ENCODE data around the gene LRCH1.
A peak's percentile ranks its signal among the peaks of the same experiment; 100 is the strongest.
"Not testable (repeated sequence)": the region's sequence is repeated elsewhere in the genome, so short reads cannot be mapped to it uniquely, and the experiment has no call there.

LRCH1 gene

DNA sequence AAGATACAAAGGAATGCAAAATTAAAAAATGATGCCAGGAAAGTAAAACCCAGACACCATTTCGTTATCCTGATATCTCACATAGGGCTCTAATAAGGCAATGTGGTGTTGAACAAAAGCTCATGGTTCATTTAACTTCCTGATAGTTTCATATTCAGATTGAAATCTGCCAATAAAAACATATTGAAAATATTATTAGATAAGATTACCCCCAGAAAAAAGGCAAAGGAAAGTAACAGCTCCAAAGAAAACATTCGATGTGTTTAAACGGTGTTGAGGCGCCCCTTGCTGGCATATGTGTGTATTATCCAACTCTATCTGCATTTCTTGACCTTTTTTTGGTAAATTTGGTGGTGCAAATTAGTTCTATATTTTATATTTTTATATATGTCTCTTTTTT, 168.1 kb downstream of the LRCH1 start:
- DNase-seq, result peak; percentile 46

- no peak for DNase-seq
Measured at GRCh38 chr13:46726347-46726746, 173.4 kb downstream of the LRCH1 start.

DNA sequence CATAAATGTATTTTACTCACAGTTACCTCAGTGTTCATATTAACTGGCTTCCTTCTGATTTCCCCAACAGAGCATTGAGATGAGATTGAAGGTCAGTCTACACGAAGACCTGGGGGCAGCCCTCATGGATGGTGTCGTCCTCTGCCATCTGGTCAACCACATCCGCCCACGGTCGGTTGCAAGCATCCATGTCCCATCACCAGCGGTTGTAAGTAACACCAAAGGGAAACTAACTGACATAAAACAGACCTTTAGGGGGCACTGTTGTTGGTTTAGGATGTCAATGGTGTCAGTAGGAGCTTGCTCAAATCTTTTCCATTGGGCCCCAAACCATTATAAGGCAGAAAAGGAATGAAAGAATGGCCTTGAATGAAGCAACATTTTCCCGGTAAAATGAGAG, 175.8 kb downstream of the LRCH1 start:
- peak; percentile 23 for DNase-seq

DNA sequence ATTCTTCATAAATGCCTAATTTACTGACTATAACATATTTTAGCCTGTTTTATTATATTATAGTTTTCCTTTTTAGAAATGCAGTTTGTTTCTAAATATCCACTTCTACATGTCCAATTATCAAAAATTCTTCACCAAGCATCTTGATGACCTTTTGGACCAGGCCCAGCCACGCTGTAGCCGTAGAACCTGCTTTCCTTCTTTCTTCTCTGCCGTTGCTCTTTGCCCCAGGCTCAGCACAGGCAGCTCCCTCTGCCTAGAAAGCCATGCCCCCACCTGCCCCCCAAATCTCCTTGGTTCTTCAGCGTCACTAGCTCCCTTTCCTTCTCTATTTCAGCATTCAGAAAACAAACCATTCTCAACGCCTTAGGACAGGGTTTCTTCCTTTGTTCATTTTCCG, 178.6 kb downstream of the LRCH1 start:
- no peak for DNase-seq

- DNase-seq, result no peak
Measured at GRCh38 chr13:46735425-46735824, 182.5 kb downstream of the LRCH1 start.

- DNase-seq, result no peak
Measured at GRCh38 chr13:46736541-46737310, 183.8 kb downstream of the LRCH1 start.

DNA sequence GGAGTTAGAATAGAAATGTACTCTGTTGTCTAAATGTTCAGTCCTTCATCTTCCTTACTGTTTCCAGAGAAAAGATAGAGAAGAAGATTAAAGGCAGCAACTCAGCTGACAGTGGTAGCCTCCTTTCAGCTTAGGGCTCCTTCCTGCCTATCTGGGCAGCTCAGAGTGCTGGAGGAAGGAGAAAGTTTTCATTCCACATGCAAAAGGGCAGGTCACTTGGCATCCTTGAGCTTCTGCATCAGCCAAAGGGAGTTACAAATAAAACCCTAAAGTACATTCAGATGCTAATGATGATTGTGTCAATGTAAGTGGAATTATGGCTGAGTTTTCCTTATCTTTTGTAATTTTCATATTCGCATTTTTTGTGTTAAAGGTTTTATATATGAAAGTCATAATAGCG, 185.1 kb downstream of the LRCH1 start:
- no peak for DNase-seq

GRCh38 chr13:46738766-46739165, 185.8 kb downstream of the LRCH1 start:
- DNase-seq, result no peak

DNA sequence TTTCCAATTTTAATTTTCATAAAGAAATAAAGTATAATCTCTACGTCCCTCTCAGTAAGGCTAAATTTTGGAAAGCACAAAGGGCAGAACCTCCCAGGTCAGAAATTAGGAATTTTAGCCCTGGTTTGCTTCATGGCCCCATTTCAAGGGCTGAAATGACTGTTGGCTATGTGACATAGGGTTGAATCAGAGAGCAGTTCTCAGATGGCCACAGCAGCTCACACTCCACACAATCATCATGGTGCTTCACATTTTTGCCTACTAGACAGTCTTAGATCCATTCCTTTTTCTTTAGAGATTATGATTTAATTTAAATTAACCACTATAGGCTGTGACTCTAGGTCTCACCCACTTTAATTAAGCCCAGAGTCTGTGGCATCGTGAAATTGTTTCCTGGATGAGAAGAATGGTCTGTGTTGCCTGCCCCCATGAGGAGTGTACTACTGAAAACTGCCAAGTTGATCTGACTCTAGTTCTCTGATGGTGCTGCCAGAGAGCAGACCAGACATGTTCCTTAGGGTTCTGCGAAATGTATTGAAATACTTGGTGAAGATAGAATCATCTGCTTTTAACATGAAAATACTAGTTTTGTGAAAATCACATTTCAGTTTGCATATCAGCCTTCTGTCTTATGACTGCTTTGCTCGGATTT, 186.6 kb downstream of the LRCH1 start:
- DNase-seq, result no peak

- DNase-seq, result no peak
Measured at GRCh38 chr13:46743191-46743590, 190.2 kb downstream of the LRCH1 start.

GRCh38 chr13:46745062-46745461, 192.1 kb downstream of the LRCH1 start:
- DNase-seq, result no peak

DNA sequence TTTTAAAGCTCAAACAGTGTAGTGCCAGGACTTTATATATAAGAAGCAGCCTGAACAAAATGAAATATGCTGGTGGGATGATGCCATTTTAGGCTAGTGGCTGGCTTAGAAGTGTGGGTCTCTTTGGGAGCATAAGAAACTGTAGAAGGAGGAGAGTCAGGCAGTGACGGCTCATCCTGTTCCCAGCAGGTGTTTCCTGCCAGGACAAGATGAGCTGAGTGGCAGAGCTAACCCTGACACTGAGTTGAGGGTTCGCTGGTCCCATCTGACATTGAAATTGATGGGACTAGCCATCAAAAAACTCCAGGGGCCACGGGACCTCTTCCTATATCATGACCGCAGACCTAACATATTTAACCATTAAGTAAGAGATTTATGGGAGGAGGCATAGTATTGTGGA, 192.7 kb downstream of the LRCH1 start:
- DNase-seq, result no peak

DNA sequence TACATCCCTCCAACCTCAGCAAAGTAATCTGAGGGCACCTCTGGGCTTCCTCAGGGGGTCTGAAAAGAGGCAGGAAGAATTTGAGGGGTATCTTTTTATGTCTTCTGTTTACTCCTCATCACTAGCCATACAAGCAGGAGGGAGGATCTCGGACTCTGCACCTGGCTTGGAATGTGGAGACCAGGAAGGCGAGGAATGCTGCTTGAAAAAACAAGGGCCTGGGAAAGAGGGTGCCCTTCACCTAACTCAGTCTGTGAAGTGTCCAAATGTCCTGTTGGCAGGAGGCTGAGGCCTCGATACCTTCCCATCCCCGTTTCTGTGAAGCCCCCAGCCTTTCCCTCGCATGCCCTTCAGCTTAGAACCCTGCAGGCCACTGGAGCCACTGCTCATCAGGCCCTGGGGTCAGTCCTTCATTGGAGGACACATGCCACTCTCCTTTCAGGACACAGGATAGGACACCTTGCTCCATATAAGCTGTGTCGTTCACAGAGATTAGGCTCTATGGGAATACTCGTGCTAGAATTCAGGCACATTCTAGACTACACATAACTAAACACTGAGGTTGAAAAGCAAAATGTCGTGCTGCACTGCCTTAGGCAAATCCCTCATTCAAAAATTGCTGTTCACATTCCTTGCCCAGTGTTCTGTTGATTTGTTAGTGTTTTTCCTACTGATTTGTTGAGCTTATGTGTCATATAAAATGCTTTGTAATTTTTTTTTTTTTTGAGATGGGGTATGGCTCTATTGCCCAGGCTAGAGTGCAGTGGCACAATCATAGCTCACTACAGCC, 194.3 kb downstream of the LRCH1 start:
- DNase-seq, result no peak

- no peak for DNase-seq
Measured at GRCh38 chr13:46748300-46748699, 195.3 kb downstream of the LRCH1 start.

DNA sequence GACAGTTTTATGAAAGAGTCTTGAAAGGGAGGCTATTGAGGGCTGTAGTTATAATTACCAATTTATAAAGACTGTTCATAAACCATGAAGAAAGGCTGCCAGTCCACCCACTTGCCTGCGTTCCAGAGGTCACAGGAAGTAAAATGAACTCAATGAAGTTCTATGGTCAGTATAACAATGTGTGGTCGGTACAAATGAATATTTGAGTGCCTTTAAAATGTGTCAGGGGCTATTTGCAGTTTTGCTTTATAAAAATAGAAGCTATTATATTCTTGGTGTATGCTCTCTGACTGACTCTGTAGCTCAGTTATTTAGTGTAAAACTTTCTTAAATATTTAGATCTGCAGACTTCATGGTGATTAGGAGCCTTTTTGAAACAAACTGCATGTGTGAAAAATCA, 197.0 kb downstream of the LRCH1 start:
- DNase-seq, result no peak

DNA sequence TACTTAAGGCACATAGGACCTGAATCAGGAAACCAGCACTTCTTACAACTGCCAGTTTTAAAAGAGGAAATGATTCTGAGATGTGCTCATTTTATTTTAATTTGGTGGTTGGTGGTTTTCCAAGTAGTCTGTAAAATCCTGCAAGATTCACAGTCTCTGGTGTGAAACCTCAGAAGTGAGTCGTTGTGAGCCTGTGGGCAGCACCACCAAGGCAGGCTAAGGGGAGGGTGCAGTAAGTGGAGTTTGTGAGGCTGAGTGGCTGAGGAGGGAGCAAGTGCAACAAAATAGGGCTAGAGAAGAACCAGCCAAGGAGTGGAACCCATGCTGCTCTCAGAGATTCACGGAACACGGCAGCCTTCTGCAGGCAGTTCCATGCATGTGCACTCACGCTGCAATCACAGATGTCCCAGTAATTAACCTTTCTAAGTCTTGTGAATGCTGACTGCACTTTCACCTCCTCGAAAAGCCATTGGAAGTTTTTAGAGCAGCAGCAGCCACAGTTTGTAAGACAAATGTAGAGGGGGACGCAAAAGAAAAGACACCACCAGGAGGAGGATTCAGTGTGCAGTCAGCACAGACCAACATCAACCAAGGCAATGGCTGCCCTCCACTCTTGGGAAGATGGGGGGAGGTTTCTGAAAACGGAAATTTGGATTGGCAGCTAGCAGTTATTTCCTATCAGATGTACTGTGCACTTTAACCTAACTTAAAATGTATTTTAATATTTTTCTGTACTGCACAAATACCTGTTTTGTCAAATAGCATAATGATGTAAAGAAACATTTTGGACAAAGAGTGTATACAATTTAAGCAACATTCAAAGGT, 199.1 kb downstream of the LRCH1 start:
- peak; percentile 5 for DNase-seq

GRCh38 chr13:46753137-46753536, 200.2 kb downstream of the LRCH1 start:
- DNase-seq, result peak; percentile 73

DNA sequence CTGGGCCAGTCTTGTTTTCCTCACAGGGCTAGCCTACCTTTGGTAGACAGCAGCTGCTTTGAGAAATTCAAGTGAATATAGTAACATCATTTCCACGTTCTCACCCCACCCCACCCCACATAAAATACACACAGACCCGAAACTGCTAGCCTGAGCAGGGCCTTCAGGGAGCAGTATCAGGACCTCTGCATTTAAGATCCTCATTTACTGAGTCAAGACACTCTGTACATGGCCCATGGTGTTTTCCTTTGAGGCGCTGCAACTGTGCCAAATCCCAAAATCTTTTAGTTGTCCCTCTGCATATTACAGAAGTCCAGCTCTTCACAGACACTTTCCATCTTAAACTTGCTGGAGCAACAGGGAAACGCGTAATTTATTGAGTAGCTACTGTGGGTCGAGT, 200.9 kb downstream of the LRCH1 start:
- DNase-seq, result no peak

GRCh38 chr13:46754812-46755211, 201.8 kb downstream of the LRCH1 start:
- DNase-seq, result no peak

DNA sequence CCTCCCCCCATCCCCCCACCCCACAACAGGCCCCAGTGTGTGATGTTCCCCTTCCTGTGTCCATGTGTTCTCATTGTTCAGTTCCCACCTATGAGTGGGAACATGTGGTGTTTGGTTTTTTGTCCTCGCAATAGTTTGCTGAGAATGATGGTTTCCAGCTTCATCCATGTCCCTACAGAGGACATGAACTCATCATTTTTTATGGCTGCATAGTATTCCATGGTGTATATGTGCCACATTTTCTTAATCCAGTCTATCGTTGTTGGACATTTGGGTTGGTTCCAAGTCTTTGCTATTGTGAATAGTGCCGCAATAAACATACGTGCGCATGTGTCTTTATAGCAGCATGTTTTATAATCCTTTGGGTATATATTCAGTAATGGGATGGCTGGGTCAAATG, 202.5 kb downstream of the LRCH1 start:
- not testable (repeated sequence) for DNase-seq

GRCh38 chr13:46756977-46757376, 204.0 kb downstream of the LRCH1 start:
- DNase-seq, result peak; percentile 3

DNA sequence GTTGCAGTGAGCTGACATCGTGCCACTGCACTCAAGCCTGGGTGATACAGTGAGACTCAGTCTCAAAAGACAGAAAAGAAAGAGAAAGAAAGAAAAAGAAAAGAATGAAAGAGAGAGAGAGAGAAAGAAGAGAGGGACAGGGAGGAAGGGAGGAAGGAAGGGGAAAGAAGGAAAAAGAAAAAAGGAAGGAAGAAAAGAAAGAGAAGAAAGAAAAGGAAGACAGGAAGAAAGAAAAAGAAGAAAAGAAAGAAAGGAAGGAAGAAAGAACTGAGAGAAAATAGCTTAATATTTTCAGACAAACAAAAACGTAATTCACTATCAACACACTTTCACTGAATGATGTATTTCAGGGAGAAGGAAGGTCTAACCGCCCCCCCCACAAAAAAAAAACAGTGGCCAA, 204.7 kb downstream of the LRCH1 start:
- DNase-seq, result no peak

DNA sequence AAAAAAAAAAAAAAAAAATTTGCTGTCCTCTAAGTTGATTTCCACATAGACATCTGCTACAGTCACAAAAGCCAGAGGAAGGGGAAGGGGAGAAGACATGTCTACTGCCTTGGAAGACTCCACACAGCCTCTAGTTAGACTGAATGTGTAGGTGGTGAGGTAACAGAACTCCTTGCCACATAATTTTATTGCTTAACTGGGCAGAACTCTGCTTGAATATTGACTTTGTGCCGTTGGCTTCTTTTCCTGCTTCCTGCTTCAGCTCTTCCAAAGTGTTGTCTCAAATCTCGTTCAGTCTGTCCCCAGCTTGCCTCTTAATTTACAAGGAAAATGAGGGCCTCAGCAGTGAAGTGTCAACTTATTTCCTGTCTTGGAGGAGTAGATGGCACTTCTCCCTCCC, 206.9 kb downstream of the LRCH1 start:
- peak; percentile 16 for DNase-seq

All from NCI-H69 (cell line).